Keratinocyte (primary cell): Measurements from ENCODE around the gene IGF1R. TPM values are rescaled to one million over a fixed set of nuclear protein-coding genes. Genes with fewer than 3 reads are reported as not detected.

Experiments
- DNase-seq: peaks from one replicate; pipeline ENCODE4 v3.0.0-alpha.2; 2011; ENCODE audit warnings: low read depth, missing footprints, low spot score
- FAIRE-seq: peaks from 2 replicates; lab custom pipeline; 2011; peaks lifted over from hg19 to GRCh38; lab: Jason Lieb, UNC
- H2AFZ ChIP-seq: 2 replicates; pipeline ENCODE4 v1.6.0; 2012; ENCODE audit warnings: low read length, control low read depth, inconsistent platforms; ENCODE audit not compliant: control insufficient read depth
- H3K27ac ChIP-seq: 2 replicates; pipeline ENCODE4 v1.5.1; 2011; ENCODE audit warnings: low read length; ENCODE audit not compliant: control insufficient read depth, insufficient read depth
- H3K27me3 ChIP-seq: 3 replicates; pipeline ENCODE4 v1.6.0; 2011; ENCODE audit warnings: low read length; ENCODE audit not compliant: control insufficient read depth, insufficient read depth; ENCODE audit errors: extremely low read depth
- H3K36me3 ChIP-seq, 2 experiments: 2 replicates in 1 of 2; 3 replicates in 1 of 2; pipeline ENCODE4 v1.5.1; 2011; ENCODE audit warnings: low read length in 2 of 2, mild to moderate bottlenecking in 1 of 2; ENCODE audit not compliant: control insufficient read depth in 2 of 2, insufficient read depth in 2 of 2; ENCODE audit errors: extremely low read depth in 1 of 2
- H3K4me1 ChIP-seq: 3 replicates; pipeline ENCODE4 v1.5.1; 2011; ENCODE audit warnings: low read length; ENCODE audit not compliant: control insufficient read depth, insufficient read depth; ENCODE audit errors: extremely low read depth
- H3K4me2 ChIP-seq: 3 replicates; pipeline ENCODE4 v1.6.0; 2011; ENCODE audit warnings: low read depth, low read length; ENCODE audit not compliant: control insufficient read depth, insufficient read depth; ENCODE audit errors: extremely low read depth
- H3K4me3 ChIP-seq, 3 experiments: fragments of 200-600 bp in 1 of 3; sonication (generic) in 1 of 3; 2 replicates in 2 of 3; 3 replicates in 1 of 3; pipeline ENCODE4 v1.5.1; 2011 to 2016; ENCODE audit warnings: low read length in 3 of 3, mild to moderate bottlenecking in 3 of 3, control low read depth in 2 of 3, inconsistent platforms in 1 of 3, low read depth in 1 of 3, mixed read lengths in 1 of 3, mixed run types in 1 of 3, moderate library complexity in 1 of 3; ENCODE audit not compliant: control insufficient read depth in 2 of 3, insufficient read depth in 2 of 3; ENCODE audit errors: extremely low read depth in 1 of 3
- H3K79me2 ChIP-seq: 2 replicates; pipeline ENCODE4 v1.6.0; 2012; ENCODE audit warnings: low read length; ENCODE audit not compliant: control insufficient read depth, insufficient read depth
- H3K9ac ChIP-seq: 3 replicates; pipeline ENCODE4 v1.6.0; 2011; ENCODE audit warnings: low read length; ENCODE audit not compliant: control insufficient read depth, insufficient read depth; ENCODE audit errors: extremely low read depth
- H3K9me1 ChIP-seq: 3 replicates; pipeline ENCODE4 v1.6.0; 2011; ENCODE audit warnings: low read length; ENCODE audit not compliant: control insufficient read depth, insufficient read depth; ENCODE audit errors: extremely low read depth
- H3K9me3 ChIP-seq: 2 replicates; pipeline ENCODE4 v1.5.1; 2012; ENCODE audit warnings: low read depth, low read length; ENCODE audit not compliant: control insufficient read depth
- H4K20me1 ChIP-seq: 3 replicates; pipeline ENCODE4 v1.6.0; 2011; ENCODE audit warnings: low read length; ENCODE audit not compliant: control insufficient read depth, insufficient read depth; ENCODE audit errors: extremely low read depth
- CTCF ChIP-seq, 3 experiments: IDR thresholded peaks in 1 of 3; conservative IDR thresholded peaks in 1 of 3; optimal IDR thresholded peaks in 1 of 3; 2 replicates in 2 of 3; 3 replicates in 1 of 3; pipeline versions ENCODE3 to v1.5.1; 2011; ENCODE audit warnings: low read length in 3 of 3, mild to moderate bottlenecking in 3 of 3, moderate library complexity in 2 of 3, control low read depth in 1 of 3, inconsistent platforms in 1 of 3; ENCODE audit not compliant: insufficient read depth in 2 of 3; ENCODE audit errors: extremely low read depth in 1 of 3
- EZH2 ChIP-seq: IDR thresholded peaks from one replicate; pipeline ENCODE4 v1.6.1; 2012; ENCODE audit warnings: inconsistent platforms, mild to moderate bottlenecking, low read length, moderate library complexity
- dilution Hi-C: fragments of 300-500 bp; cut with MboI; formaldehyde crosslinking; loops from one replicate; pipeline ENCODE4 v1.7.0; 2020; ENCODE audit warnings: low sequenced_read_pairs; ENCODE audit not compliant: extremely low pct_ligation_motif_present
- polyA plus RNA-seq, 5 experiments: library from polyadenylated mRNA; depleted of rRNA in 3 of 5; stranded (reverse) in 3 of 5; stranded (forward) in 1 of 5; unstranded in 1 of 5; fragments of >200 nt; gene quantifications; 1 replicate in 1 of 5; 2 replicates in 3 of 5; 3 replicates in 1 of 5; pipeline versions ENCODE4 v1.2.1 to v1.2.3, GENCODE V29; 2011 to 2012; ENCODE audit warnings: missing spikeins in 2 of 5, low read depth in 1 of 5, low replicate concordance in 1 of 5

IGF1R gene
- polyA plus RNA-seq, 1 donor (not counting 4 experiments of a cell fraction or from before 2014, with no cell fraction given), result 14.5 TPM

GRCh38 chr15:98875309-98875708 lies 227.0 kb downstream of the IGF1R start:
- Histone ChIP-seq H3K27ac (peak overlapping the region; percentile 89), H3K9me1 (peaks cover 2% of the 10 kb centered on the region), H3K4me1 (peaks cover 42% of the 10 kb centered on the region), H3K9me3 (no peaks in the 10 kb centered on the region), H4K20me1 (no peaks in the 10 kb centered on the region), H3K4me3 (no peak overlapping the region), H3K27me3 (no peaks in the 10 kb centered on the region), H3K4me2 (peak overlapping the region; percentile 95), H3K36me3 (no peaks in the 10 kb centered on the region), H3K79me2 (peaks cover 73% of the 10 kb centered on the region), H3K9ac (peak overlapping the region; percentile 65), H2AFZ (no peak overlapping the region)
- dilution Hi-C loops, result no loop called here
- FAIRE-seq (no peak), DNase-seq (no peak)
- TF ChIP-seq EZH2 (no peak), CTCF (optimal IDR thresholded peaks at IDR 0.05 in 1 of 3, IDR thresholded peaks at IDR 0.05 in 1 of 3, conservative IDR thresholded peaks at IDR 0.05 in 1 of 3; ENCODE audit: extremely low read depth in 1 of 3, insufficient read depth in 2 of 3, low read length in 3 of 3) (no peak)

- Histone ChIP-seq H3K4me3 (no peak overlapping the region), H3K79me2 (peaks cover 69% of the 10 kb centered on the region), H3K9ac (no peak overlapping the region), H3K27me3 (no peaks in the 10 kb centered on the region), H3K4me1 (peaks cover 41% of the 10 kb centered on the region), H3K36me3 (no peaks in the 10 kb centered on the region), H4K20me1 (no peaks in the 10 kb centered on the region), H3K27ac (no peak overlapping the region), H3K4me2 (no peak overlapping the region), H3K9me1 (peaks cover 2% of the 10 kb centered on the region), H3K9me3 (no peaks in the 10 kb centered on the region), H2AFZ (no peak overlapping the region)
- dilution Hi-C loops, result no loop called here
- FAIRE-seq, result no peak
- TF ChIP-seq CTCF (optimal IDR thresholded peaks at IDR 0.05 in 1 of 3, IDR thresholded peaks at IDR 0.05 in 1 of 3, conservative IDR thresholded peaks at IDR 0.05 in 1 of 3; ENCODE audit: extremely low read depth in 1 of 3, insufficient read depth in 2 of 3, low read length in 3 of 3), result no peak
- no peak for TF ChIP-seq EZH2
- no peak for DNase-seq
These were observed 228.4 kb downstream of the IGF1R start for GRCh38 chr15:98876451-98877369.
